Right ventricle myocardium inferior (tissue), 1 donor: ENCODE results near the gene IRX6. TPM values are rescaled to one million over a fixed set of nuclear protein-coding genes. Genes with fewer than 3 reads are reported as not detected.

Experiments
- ATAC-seq: fragments of 200-7000 bp; cut with Tn5 transposase; one replicate; pipeline ENCODE4 v1.9.1; 2020; ENCODE audit warnings: mild to moderate bottlenecking, moderate library complexity
- DNase-seq: peaks from one replicate; pipeline ENCODE4 v3.0.0; 2021; ENCODE audit errors: missing footprints
- intact Hi-C: fragments of 100-400 bp; cut with DNase I; formaldehyde crosslinking; loops from one replicate; pipeline ENCODE4 v1.11.0; 2022
- total RNA-seq: library from RNA; stranded (reverse); fragmentation: NEBNext Ultra II Directional; extraction: Animal tissue kit (Norgen Biotek cat#: 25700); gene quantifications from one replicate; pipeline ENCODE4 v1.2.1, GENCODE V29; 2021
- donor health status: DM: no; HTN: yes; CAD: no; lungs with severe emphysema.

Gene IRX6
- total RNA-seq, 1 donor from 2014 or later = 0.57 TPM

- DNase-seq (no peak), ATAC-seq (no peak)
- intact Hi-C loops = no loop called here
Measured at GRCh38 chr16:55346475-55346874, 22.5 kb downstream of the IRX6 start.

DNA sequence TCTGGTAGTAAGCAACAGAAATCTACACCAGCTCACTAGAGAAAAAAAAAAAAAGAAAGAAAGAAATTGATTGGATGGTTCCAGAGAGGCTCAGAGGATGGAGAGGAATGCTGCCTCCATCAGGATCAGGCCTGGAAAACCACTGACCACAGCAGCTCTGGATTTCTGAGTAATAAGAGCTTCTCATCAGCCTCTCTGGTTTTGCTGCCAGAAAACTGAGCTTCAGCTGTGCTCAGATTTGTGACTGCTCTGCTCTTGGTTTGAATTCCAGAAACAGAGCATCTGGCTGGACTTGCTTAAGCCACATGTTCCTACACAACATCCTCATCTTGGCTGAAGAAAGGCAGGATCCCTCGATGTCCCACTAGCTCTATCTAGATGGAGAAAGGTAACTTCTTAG, 25.9 kb downstream of the IRX6 start:
- ATAC-seq = no peak
- intact Hi-C loops = no loop called here

DNA sequence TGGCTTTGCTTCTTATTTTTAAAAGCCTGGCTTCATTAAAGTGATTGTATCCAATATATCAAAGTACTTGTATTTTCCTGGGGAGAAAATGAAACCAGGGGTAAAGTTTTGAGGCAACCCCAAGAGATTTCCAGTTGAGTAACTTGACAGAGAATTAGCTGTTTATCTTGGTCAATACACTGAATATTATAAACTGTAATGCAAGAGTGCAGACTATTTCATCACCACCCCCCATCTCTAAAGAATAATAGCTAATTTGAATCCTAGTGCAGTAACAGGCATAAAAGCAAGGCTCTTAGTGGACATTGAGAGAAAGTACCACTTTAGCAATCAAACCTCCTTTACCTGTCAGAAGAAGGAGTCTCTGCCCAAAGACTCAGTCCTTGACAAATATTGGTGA, 27.0 kb downstream of the IRX6 start:
- intact Hi-C loops = no loop called here
- DNase-seq (no peak), ATAC-seq (no peak)

More for the DNA sequence above, 25.9 kb downstream of the IRX6 start:
- DNase-seq = no peak

DNA sequence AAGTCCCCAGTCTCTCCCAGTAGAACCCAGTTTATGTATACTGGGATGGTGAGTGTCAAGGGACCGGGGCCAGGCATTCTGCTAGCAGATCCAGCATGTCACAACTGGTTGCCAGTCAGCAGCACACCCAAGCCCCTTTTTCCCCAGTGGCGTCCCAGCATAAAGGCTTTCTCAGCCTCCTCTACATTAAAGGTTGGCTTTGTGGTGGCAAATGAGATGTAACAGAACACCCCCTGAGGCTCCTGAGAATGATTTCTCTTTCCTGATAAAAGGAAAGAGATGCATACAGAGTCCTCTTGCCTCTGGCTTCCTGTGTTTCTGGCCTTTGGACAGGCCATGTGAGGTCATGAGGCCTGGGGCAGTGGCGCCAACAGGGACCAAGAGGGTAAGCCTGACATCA, 27.9 kb downstream of the IRX6 start:
- intact Hi-C loops = no loop called here
- ATAC-seq (no peak), DNase-seq (no peak)

- no peak for DNase-seq
- no peak for ATAC-seq
- intact Hi-C loops = no loop called here
Measured at GRCh38 chr16:55357241-55357640, 33.2 kb downstream of the IRX6 start.

GRCh38 chr16:55359946-55360345, 35.9 kb downstream of the IRX6 start:
- intact Hi-C loops = no loop called here
- DNase-seq (no peak), ATAC-seq (no peak)

GRCh38 chr16:55364811-55365210, 40.8 kb downstream of the IRX6 start:
- ATAC-seq (no peak), DNase-seq (no peak)
- intact Hi-C loops = no loop called here

- ATAC-seq = no peak
- DNase-seq = no peak
- intact Hi-C loops = no loop called here
Measured at GRCh38 chr16:55367301-55367811, 43.4 kb downstream of the IRX6 start.

GRCh38 chr16:55367866-55368603, 44.0 kb downstream of the IRX6 start:
- ATAC-seq (no peak), DNase-seq (no peak)
- intact Hi-C loops = no loop called here

GRCh38 chr16:55369151-55369550, 45.1 kb downstream of the IRX6 start:
- intact Hi-C loops = no loop called here
- DNase-seq (no peak), ATAC-seq (no peak)

GRCh38 chr16:55370762-55371482, 46.9 kb downstream of the IRX6 start:
- intact Hi-C loops = loop anchor here (5.0 to 10.0 kb wide), 4 partner anchors 44 to 1816 kb away; partner anchors contain the start of gene IRX3
- peak; percentile 83 for ATAC-seq
- peak; percentile 82 for DNase-seq

DNA sequence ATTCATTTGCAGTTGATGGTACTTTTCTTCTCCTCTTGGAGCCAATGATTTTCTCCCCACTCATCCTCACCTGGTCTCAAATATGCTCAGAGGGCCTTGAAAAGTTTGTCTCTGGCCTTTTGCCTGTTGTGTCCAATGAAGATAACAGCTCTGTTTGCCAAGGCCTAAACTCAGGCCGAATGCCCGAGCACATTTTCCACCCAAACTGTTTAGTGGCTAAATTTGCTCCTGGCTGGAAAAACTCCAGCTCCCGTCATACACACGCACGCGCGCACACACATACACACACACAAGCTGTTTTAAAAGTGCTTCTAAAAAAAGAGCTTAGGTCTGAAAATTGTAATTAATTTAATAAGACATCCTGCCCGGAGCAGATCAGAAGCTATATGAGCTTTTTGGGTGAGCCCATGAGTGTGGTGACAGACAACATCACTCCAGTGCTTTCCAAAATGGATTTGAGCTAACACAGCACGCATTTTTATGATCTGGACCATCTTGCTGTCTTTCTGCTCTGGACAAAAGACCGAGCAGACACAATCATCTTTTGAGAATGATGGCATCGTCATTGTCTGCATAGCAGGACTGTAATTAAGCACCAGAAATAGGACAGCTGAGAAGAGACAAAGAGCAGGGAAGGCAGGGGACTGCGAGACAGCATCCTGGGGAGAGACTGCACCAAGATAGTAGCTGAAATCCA, 48.9 kb downstream of the IRX6 start:
- intact Hi-C loops = loop anchor here (2.0 to 10.0 kb wide), 5 partner anchors 46 to 1818 kb away; partner anchors contain the start of gene IRX3
- ATAC-seq (peak; percentile 33), DNase-seq (peak; percentile 69)

DNA sequence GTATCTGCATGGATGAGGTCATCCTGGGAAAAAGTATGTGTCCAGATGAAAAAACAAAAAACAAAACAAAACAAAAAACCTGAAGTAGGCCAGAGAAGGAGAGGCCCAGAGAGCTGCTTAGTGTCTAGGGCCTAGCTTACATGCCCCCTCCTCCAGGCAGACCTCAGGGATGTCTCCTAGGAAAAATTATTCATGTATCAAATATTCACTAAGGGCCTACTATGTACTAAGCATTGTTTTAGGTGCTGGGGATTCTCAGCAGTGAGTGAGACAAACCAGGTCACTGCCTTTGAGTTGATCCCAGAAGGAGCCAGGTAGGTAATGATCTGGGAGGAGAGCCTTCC, 49.5 kb downstream of the IRX6 start:
- ATAC-seq = no peak
- intact Hi-C loops = loop anchor here (2.0 to 10.0 kb wide), 5 partner anchors 46 to 1819 kb away; partner anchors contain the start of gene IRX3
- no peak for DNase-seq

DNA sequence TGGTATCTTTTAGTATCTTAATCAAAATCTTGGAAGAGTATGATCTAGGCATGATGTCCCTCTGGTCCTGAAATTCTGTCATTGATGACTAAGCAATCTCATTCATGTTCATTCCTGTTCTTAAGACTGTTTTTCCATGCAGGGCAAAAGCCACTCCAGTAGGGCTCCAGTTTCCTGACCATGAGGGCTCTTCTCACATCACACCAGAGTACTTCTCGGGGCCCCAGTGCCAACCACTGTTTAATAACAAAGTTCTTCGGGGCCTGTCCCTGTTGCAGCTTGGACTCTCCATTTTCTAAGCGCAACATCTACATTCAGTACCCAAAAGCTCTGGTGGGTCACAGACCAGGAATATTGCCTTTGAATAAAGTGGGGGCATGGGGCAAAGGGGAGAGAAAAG, 52.0 kb downstream of the IRX6 start:
- ATAC-seq = no peak
- no peak for DNase-seq
- intact Hi-C loops = loop anchor here (10.0 kb wide), 3 partner anchors 1091 to 1821 kb away; partner anchors contain the start of gene IRX3

DNA sequence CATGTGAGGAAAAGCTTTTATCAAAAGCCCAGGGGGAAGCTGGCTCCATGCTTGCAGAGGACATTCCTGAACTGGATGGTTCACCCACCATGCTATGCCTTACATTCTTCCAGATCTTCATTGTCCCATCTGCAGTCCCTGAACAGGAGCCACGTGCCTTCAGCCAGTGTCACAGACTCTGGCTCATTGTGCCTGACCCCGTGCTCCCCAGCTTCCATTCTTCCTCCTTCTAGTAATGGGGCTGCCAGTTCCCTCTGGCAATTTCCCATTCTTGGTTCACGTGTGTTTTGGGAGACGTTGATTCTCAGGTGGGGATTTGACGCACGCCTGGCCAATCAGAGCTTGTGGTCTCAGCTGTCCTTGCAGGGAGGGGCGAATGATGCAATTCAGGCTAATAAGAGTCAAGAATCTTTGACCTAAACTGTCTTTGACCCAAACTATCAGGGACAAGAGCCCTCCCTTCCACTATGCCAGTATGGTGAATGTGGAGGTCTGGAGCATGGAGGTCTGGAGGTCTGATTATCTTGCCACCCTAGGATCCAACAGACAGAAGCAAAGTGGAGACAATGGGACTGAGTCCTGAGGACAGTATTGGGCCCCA, 52.7 kb downstream of the IRX6 start:
- DNase-seq = no peak
- no peak for ATAC-seq
- intact Hi-C loops = loop anchor here (10.0 kb wide), 3 partner anchors 1092 to 1822 kb away; partner anchors contain the start of gene IRX3

DNA sequence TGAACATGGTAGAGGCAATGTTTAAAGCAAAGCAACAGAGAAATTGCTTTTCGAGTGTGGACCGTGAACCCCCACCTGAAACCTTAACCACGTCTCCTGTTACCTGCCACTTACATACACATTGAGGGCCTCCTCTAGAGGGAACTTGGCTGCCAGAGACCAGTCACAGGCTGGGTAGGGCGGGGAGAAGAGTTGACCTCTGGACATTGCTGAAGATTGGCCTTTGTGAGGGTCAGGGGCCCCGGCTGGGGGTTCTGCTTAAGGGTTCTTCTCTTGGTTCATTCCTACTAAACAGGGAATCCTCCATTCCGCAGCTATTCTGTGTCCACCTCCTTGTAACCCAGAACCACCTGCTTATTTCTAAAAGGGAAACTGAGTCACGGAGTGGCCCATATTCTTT, 53.8 kb downstream of the IRX6 start:
- ATAC-seq (no peak), DNase-seq (no peak)
- intact Hi-C loops = loop anchor here (10.0 kb wide), 3 partner anchors 1093 to 1823 kb away; partner anchors contain the start of gene IRX3

DNA sequence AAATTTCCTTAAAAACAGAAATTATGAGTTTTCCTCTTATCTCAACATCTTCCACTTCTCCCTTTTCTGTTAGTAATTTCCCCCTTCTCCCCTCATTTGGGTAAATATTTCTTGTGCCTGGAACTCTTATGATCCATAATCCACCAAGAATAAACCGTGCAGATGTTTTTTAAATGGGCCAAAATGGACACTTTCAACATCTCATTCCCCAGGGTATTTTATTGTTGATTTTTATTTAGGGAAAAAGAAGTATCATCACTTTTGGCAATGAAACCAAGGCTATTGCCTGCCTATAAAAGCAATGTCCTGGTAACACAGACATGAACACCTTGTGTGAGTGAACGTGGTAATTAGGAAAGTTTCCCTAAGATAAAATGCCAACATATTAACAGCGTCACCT, 54.6 kb downstream of the IRX6 start:
- intact Hi-C loops = loop anchor here (10.0 kb wide), 3 partner anchors 1094 to 1824 kb away; partner anchors contain the start of gene IRX3
- DNase-seq = no peak
- no peak for ATAC-seq

DNA sequence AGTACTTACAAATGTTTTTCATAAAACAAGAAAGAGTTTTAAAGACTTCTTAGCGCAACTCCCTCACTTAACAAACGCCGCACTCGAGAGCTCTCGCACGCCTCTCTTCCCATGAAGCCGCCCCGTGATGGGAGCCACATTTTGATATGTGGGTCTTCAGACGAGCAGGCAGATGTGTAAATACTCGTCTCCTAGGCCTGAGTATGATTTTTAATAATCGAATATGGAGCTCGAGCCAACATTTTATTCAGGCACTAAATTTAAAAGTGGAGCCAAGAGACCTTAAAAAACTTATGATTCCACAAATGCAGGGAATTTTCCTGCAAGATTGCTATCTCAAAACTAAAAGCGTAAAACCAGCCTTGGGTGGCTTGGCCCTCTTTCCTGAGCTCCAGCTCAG, 55.4 kb downstream of the IRX6 start:
- no peak for ATAC-seq
- intact Hi-C loops = loop anchor here (10.0 kb wide), 3 partner anchors 1095 to 1825 kb away; partner anchors contain the start of gene IRX3
- DNase-seq = no peak
